ENCODE results near the gene RPL9.

GRCh38 chr4:39422247-39422646, 36.5 kb downstream of the RPL9 start:
- no peak for TF ChIP-seq POLR2A (IDR thresholded peaks at IDR 0.05)
- no peak for TF ChIP-seq CTCF (IDR thresholded peaks at IDR 0.05)
- TF ChIP-seq EP300 (IDR thresholded peaks at IDR 0.05) = no peak

Measured in suprapubic skin (tissue), 3 donors.